ENCODE results near the gene IGBP1.

DNA sequence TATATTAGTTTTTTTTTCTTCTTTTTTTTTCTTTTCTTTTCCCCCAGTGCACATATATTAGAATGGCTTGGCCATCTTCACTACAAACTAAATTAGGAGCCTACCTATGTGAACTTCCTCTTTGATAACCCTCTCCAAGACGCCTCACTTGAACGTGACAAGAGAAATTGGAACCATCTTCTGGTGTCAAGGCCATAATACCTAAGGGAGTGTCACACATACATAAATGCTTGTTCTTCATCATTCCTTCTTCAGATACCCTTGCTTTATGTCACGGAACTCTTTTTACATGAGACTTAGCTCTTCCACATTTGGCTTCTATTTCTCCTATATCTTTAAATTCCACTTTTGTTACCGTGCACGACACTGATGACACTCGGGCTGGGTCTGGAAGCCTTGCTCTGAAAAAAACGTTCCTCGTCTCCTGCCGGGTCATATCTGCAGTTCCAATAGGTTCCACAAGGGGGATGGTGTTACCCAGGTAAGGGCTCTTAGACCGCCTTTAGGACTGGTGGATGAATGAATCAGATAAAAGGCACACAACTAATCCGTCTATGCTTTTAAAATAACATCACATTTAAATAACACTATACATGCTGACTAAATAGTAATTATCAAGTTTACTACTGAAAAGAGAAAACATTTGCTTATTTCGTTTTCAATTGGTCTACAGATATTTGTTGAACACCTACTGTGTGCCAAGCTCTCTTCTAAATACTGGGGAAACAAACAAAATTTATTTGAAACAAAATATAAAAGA lies 63.9 kb downstream of the IGBP1 start:
- no peak for TF ChIP-seq EZH2 (IDR thresholded peaks at IDR 0.05; ENCODE audit: low read depth)
- TF ChIP-seq, protein P1, sequence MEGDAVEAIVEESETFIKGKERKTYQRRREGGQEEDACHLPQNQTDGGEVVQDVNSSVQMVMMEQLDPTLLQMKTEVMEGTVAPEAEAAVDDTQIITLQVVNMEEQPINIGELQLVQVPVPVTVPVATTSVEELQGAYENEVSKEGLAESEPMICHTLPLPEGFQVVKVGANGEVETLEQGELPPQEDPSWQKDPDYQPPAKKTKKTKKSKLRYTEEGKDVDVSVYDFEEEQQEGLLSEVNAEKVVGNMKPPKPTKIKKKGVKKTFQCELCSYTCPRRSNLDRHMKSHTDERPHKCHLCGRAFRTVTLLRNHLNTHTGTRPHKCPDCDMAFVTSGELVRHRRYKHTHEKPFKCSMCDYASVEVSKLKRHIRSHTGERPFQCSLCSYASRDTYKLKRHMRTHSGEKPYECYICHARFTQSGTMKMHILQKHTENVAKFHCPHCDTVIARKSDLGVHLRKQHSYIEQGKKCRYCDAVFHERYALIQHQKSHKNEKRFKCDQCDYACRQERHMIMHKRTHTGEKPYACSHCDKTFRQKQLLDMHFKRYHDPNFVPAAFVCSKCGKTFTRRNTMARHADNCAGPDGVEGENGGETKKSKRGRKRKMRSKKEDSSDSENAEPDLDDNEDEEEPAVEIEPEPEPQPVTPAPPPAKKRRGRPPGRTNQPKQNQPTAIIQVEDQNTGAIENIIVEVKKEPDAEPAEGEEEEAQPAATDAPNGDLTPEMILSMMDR (conservative IDR thresholded peaks at IDR 0.05): peak; percentile 78

Measured in PC-9 (cell line).